K562 treated with DMSO at 1 percent for 12 hours (cell line): ENCODE results near the gene C7orf25. TPM values are rescaled to one million over a fixed set of nuclear protein-coding genes. Genes with fewer than 3 reads are reported as not detected.

Experiments used
- total RNA-seq: library from RNA; unstranded; fragments of 300-600 nt; gene quantifications from 2 replicates; pipeline ENCODE4 v1.2.3, GENCODE V29; 2022; ENCODE audit not compliant: insufficient read depth

Gene C7orf25
- total RNA-seq = 2.4 and 7.7 TPM in 2 replicates

DNA sequence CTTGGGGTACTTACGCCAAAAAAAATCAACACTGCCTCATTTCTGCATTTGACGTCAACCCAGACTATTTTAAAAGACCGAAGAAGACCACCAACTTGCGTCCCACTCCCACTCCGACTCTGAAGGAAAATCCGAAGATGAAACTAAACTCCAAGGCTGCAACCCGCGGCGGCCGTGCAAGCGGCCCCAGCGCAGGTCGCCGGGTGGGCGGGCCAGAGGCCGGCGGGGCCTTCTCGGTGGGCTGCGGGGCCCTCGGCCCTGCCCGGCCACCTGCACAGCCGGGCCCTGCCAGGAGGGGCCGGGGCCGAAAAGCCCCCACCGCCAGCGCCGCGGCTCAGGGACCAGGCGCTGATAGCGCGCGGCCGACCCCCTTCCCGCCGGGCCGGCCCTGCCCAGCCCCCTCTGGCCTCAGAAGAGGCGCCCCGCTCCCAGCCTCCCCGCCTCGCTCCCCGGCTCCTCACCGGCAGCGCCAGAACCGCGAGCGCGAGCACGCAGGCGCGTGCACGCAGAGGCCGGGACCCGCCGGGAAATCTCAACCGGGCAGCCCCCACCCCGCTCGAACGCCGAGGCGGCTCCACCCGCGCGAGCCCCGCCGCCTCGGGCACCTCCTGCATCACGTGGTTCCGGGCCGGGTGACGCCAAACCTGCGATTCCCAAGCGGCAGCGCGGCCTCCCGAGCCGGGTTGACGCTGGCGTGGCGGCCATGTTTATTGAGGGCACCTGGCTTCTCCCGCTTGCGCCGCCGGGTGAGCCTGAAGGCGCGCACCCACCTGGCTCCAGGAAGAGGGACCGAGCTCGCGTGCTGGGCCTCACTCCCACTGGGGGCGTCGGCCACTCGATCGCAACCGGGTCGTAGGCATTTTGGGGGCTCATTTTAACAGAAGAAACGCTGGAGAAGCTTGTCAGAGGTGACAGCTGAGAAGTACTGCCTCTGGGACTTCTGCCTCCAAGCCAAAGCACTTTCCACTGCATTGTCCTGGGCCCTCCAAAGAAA is at the start of gene C7orf25:
TSS of gene C7orf25 (minus strand) at position 617 of the 994 bp plus-strand sequence. CDS start 1,170 bp downstream, outside the sequence.

DNA sequence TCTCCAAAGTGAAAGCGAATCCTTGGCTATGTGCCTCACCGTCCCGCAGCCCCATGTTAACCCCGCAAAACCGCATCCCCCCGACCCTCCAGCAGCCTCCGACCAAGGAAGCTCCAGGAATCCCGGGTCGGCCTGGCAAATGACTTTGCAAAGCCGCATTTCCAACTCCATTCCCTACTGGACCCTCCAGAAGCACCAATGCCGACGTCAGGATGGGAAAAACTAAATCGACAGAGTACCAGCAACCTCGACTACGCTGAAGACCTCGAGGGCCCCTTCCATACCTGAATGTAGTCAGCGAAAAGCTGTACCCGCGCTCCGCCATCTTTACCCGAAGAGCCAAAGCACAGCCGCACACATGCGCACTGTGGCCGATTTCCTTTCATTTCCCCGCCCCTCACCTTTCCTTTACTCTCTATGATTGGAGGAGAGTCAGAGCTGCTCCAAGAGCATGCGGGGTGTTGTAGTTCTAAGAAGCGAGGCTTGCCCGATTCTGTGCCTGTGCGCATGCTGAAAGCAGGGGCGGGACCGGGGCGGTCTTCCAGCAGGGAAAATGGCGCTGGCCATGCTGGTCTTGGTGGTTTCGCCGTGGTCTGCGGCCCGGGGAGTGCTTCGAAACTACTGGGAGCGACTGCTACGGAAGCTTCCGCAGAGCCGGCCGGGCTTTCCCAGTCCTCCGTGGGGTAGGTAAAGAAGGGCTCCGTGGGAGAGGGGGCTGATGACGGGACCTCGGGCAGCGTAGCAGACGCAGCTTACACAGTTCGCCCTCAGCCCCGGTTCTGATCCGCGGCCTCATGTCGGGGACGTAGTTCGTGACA is 20.2 kb upstream of the C7orf25 start, which contains the start of the genes MRPL32 and PSMA2:
TSS of gene MRPL32 (plus strand) at position 543 of the 818 bp plus-strand sequence. CDS start at position 554, 11 bp downstream.
TSS of gene PSMA2 (minus strand) at position 341 of the 818 bp plus-strand sequence. CDS start at position 325, 16 bp downstream.

Other genes starting within 250 kb of the C7orf25 start
- gene PSMA2, start 20.1 kb upstream of the C7orf25 start, total RNA-seq = 145 and 148 TPM in 2 replicates
- gene MRPL32, start 20.3 kb upstream of the C7orf25 start, total RNA-seq = 42.6 and 52.0 TPM in 2 replicates
- gene HECW1, start 200.6 kb upstream of the C7orf25 start, total RNA-seq = 1.3 TPM in 1 of 2 replicates, not detected in the other